Gastrocnemius medialis (tissue), 4 donors: ENCODE data around the gene NGRN. TPM values are rescaled to one million over a fixed set of nuclear protein-coding genes. Genes with fewer than 3 reads are reported as not detected.

Experiments used
- ATAC-seq, 2 donors: fragments of 150-250 bp; one replicate each; pipeline ENCODE4 v1.9.1; 2016
- DNase-seq, 2 donors: peaks; one replicate each; pipeline ENCODE4 v3.0.0-alpha.2; 2019
- H3K27ac ChIP-seq, 4 donors: fragments of 200-600 bp; sonication (generic); 1 replicate in 1 of 4; 2 replicates in 3 of 4; pipeline ENCODE4 v1.5.1; 2016 to 2018; ENCODE audit warnings: mild to moderate bottlenecking in 2 of 4, moderate library complexity in 1 of 4
- H3K27me3 ChIP-seq, 3 donors: fragments of 200-600 bp; sonication (generic) in 2 of 3; 1 replicate in 1 of 3; 2 replicates in 2 of 3; pipeline versions ENCODE4 v1.5.1 to v1.6.0; 2016 to 2019; ENCODE audit warnings: mild to moderate bottlenecking in 1 of 3, moderate library complexity in 1 of 3
- H3K36me3 ChIP-seq, 2 donors: fragments of 200-600 bp; sonication (generic) in 1 of 2; one replicate each; pipeline ENCODE4 v1.5.1; 2017 to 2018
- H3K4me1 ChIP-seq, 2 donors: fragments of 200-600 bp; sonication (generic) in 1 of 2; one replicate each; pipeline ENCODE4 v1.5.1; 2016 to 2017; ENCODE audit warnings: mild to moderate bottlenecking in 2 of 2
- H3K4me3 ChIP-seq, 4 donors: fragments of 200-600 bp; sonication (generic) in 3 of 4; 1 replicate in 1 of 4; 2 replicates in 3 of 4; pipeline ENCODE4 v1.5.1; 2016 to 2019; ENCODE audit warnings: mild to moderate bottlenecking in 2 of 4
- H3K9me3 ChIP-seq, 3 donors: fragments of 200-600 bp; sonication (generic) in 2 of 3; 1 replicate in 1 of 3; 2 replicates in 2 of 3; pipeline ENCODE4 v1.5.1; 2016 to 2019
- POLR2A ChIP-seq, 2 donors: fragments of 450-650 bp; IDR thresholded peaks; one replicate each; pipeline ENCODE4 v1.6.1; 2017; ENCODE audit warnings: antibody characterized with exemption in 2 of 2, mild to moderate bottlenecking in 2 of 2, moderate library complexity in 2 of 2
- in situ Hi-C, 4 donors: fragments of 200-750 bp; cut with MboI; loops; one replicate each; pipeline versions ENCODE4 v1.15.0 to v1.8.0; 2017; ENCODE audit warnings: low sequenced_read_pairs in 4 of 4
- intact Hi-C: fragments of 100-400 bp; cut with DNase I; formaldehyde crosslinking; loops from one replicate; pipeline ENCODE4 v1.15.1; 2023; ENCODE audit warnings: low total_unique reads
- total RNA-seq, 4 donors: library from RNA; depleted of rRNA; stranded (reverse); fragments of >200 nt; gene quantifications; one replicate each; pipeline versions ENCODE4 v1.1.0 to v1.2.3, GENCODE V29; 2016
- TF ChIP-seq, protein P1 (sequence below), 5 experiments: fragments of 450-650 bp in 3 of 5; fragments of 200-600 bp in 2 of 5; sonication (generic) in 2 of 5; IDR thresholded peaks in 4 of 5; conservative IDR thresholded peaks in 1 of 5; 1 replicate in 4 of 5; 2 replicates in 1 of 5; pipeline ENCODE4 v1.5.1; 2016 to 2019; ENCODE audit warnings: antibody characterized with exemption in 5 of 5, mild to moderate bottlenecking in 3 of 5, moderate library complexity in 3 of 5

The NGRN gene
- total RNA-seq, 4 donors from 2014 or later = 160 to 323 (median 274) TPM

- DNase-seq = no peak
- in situ Hi-C loops = loop anchor here (25.0 kb wide), 2 partner anchors 306 to 581 kb away; partner anchors contain the start of gene FES (in 4 of the 4)
- TF ChIP-seq, protein P1, sequence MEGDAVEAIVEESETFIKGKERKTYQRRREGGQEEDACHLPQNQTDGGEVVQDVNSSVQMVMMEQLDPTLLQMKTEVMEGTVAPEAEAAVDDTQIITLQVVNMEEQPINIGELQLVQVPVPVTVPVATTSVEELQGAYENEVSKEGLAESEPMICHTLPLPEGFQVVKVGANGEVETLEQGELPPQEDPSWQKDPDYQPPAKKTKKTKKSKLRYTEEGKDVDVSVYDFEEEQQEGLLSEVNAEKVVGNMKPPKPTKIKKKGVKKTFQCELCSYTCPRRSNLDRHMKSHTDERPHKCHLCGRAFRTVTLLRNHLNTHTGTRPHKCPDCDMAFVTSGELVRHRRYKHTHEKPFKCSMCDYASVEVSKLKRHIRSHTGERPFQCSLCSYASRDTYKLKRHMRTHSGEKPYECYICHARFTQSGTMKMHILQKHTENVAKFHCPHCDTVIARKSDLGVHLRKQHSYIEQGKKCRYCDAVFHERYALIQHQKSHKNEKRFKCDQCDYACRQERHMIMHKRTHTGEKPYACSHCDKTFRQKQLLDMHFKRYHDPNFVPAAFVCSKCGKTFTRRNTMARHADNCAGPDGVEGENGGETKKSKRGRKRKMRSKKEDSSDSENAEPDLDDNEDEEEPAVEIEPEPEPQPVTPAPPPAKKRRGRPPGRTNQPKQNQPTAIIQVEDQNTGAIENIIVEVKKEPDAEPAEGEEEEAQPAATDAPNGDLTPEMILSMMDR (IDR thresholded peaks at IDR 0.05 in 4 of 5, conservative IDR thresholded peaks at IDR 0.05 in 1 of 5) = no peak
- no peak for TF ChIP-seq POLR2A (IDR thresholded peaks at IDR 0.05)
- Histone ChIP-seq H3K4me1 (peaks cover 0 to 5% of the 10 kb centered on the region in 2 donors), H3K4me3 (no peak overlapping the region), H3K27me3 (no peaks in the 10 kb centered on the region), H3K27ac (no peak overlapping the region), H3K36me3 (no peaks in the 10 kb centered on the region), H3K9me3 (no peaks in the 10 kb centered on the region)
- intact Hi-C loops = no loop called here
- ATAC-seq = no peak
These were observed 41.1 kb downstream of the NGRN start for GRCh38 chr15:90306560-90306959.

- ATAC-seq (no peak), DNase-seq (no peak)
- Histone ChIP-seq H3K27ac (no peak overlapping the region), H3K4me3 (no peak overlapping the region), H3K27me3 (no peaks in the 10 kb centered on the region), H3K4me1 (no peaks in the 10 kb centered on the region), H3K9me3 (no peaks in the 10 kb centered on the region), H3K36me3 (no peaks in the 10 kb centered on the region)
- TF ChIP-seq, protein P1 (IDR thresholded peaks at IDR 0.05 in 4 of 5, conservative IDR thresholded peaks at IDR 0.05 in 1 of 5) = no peak
- no peak for TF ChIP-seq POLR2A (IDR thresholded peaks at IDR 0.05)
- in situ Hi-C loops (loop anchor here (25.0 kb wide), 2 partner anchors 305 to 580 kb away; partner anchors contain the start of gene FES (in 4 of the 4)), intact Hi-C loops (no loop called here)
These were observed 42.2 kb downstream of the NGRN start for GRCh38 chr15:90307661-90308060.

DNA sequence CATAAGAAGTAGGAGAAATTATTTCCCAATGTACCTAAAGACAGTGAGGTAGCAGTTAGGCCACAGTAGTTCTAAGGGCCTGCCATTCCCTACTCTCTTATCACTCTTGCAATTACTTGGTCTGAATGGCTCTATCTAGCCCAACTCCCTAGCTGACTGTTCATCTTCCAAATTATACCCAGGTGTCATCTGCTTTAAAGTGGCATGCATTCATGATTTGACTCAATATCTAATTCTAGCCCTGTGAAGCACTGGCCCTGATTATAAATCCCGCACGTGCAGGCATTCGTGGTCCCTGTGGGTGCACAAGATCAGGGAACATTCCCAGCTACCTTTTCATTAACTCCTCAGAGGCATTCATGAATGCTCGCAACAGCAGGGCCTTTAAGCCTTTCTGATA is 43.5 kb downstream of the NGRN start:
- Histone ChIP-seq H3K4me1 (no peaks in the 10 kb centered on the region), H3K4me3 (no peak overlapping the region), H3K36me3 (no peaks in the 10 kb centered on the region), H3K27ac (no peak overlapping the region), H3K9me3 (no peaks in the 10 kb centered on the region), H3K27me3 (no peaks in the 10 kb centered on the region)
- DNase-seq (no peak), ATAC-seq (peak; percentile 68 to 79)
- no peak for TF ChIP-seq POLR2A (IDR thresholded peaks at IDR 0.05)
- TF ChIP-seq, protein P1 (IDR thresholded peaks at IDR 0.05 in 4 of 5, conservative IDR thresholded peaks at IDR 0.05 in 1 of 5) = no peak
- in situ Hi-C loops = loop anchor here (25.0 kb wide), 2 partner anchors 303 to 578 kb away; partner anchors contain the start of gene FES (in 4 of the 4)
- intact Hi-C loops = no loop called here

DNA sequence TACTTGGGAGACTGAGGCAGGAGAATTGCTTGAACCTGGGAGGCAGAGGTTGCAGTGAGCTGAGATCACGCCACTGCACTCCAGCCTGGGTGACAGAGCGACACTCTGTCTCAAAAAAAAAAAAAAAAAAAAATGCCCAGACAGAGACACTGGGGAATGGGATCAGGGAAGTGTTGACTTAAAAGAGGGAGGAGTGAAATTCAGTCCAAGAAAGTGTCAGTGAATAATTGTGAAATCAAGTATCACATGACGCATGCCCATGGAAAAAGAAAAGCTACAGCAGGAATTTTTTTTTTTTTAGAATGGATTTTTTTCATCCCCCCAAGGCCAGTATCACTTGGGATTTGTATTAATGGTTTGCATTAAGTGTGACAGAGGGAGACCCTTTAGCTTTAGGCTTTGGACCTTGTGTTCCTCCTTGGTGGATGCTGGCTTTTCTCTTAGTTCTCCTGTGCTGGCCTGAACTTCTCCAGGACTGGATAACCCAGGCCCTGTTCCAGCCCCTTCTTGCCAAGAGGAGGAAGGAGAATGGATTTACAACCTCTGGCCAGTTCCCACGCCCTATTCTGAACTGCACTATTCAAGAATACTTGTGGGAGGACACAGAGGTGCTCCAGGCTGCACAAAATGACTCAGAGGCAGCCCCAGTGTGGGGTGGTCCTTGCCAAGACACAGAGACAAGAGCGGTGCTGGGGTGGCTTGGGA is 50.0 kb downstream of the NGRN start:
- no peaks in the 10 kb centered on the region for H3K27me3 ChIP-seq
- H3K4me1 ChIP-seq = peaks cover 13 to 17% of the 10 kb centered on the region in 2 donors
- H3K4me3 ChIP-seq = no peak overlapping the region
- no peak for TF ChIP-seq POLR2A (IDR thresholded peaks at IDR 0.05)
- TF ChIP-seq, protein P1 (IDR thresholded peaks at IDR 0.05 in 4 of 5, conservative IDR thresholded peaks at IDR 0.05 in 1 of 5) = no peak
- peak overlapping the region; percentile 60 to 83 (median 72) for H3K27ac ChIP-seq
- DNase-seq = peak; percentile 78 to 93
- no peaks in the 10 kb centered on the region for H3K36me3 ChIP-seq
- intact Hi-C loops (no loop called here), in situ Hi-C loops (loop anchor here (25.0 kb wide), 2 partner anchors 297 to 572 kb away; partner anchors contain the start of gene FES (in 4 of the 4))
- peak; percentile 91 to 94 for ATAC-seq
- H3K9me3 ChIP-seq = no peaks in the 10 kb centered on the region
